NCI-H526 treated with DMSO at 0.1 percent for 48 hours (cell line): Measurements from ENCODE around the gene ABCA6.
"Not testable (repeated sequence)": the region's sequence is repeated elsewhere in the genome, so short reads cannot be mapped to it uniquely, and the experiment has no call there.

ENCODE experiments used
- DNase-seq: peaks from one replicate; lab custom pipeline; 2025; lab: John Stamatoyannopoulos, UW

ABCA6 gene

GRCh38 chr17:69071233-69071586, 70.5 kb downstream of the ABCA6 start:
- not testable (repeated sequence) for DNase-seq

GRCh38 chr17:69070378-69071232, 71.1 kb downstream of the ABCA6 start:
- DNase-seq = not testable (repeated sequence)

GRCh38 chr17:69069226-69069750, 72.4 kb downstream of the ABCA6 start:
- DNase-seq = no peak

GRCh38 chr17:69067274-69068047, 74.2 kb downstream of the ABCA6 start:
- DNase-seq = no peak

GRCh38 chr17:69066482-69066881, 75.2 kb downstream of the ABCA6 start:
- DNase-seq = no peak

- no peak for DNase-seq
These were observed 76.6 kb downstream of the ABCA6 start for GRCh38 chr17:69065113-69065512.

GRCh38 chr17:69064476-69064875, 77.2 kb downstream of the ABCA6 start:
- no peak for DNase-seq

- DNase-seq = no peak
These were observed 77.7 kb downstream of the ABCA6 start for GRCh38 chr17:69064001-69064400.

- no peak for DNase-seq
These were observed 78.7 kb downstream of the ABCA6 start for GRCh38 chr17:69062860-69063581.

GRCh38 chr17:69061721-69062556, 79.8 kb downstream of the ABCA6 start:
- no peak for DNase-seq

- DNase-seq = no peak
These were observed 80.9 kb downstream of the ABCA6 start, which contains the start of gene ABCA9 for GRCh38 chr17:69060822-69061221. Gene ABCA9, minus strand, starts transcription at chr17:69060927. Its CDS starts 9,801 bp downstream, at chr17:69051126.

- no peak for DNase-seq
These were observed 82.1 kb downstream of the ABCA6 start for GRCh38 chr17:69059458-69060175.

- DNase-seq = no peak
These were observed 83.5 kb downstream of the ABCA6 start for GRCh38 chr17:69058165-69058564.

- DNase-seq = no peak
These were observed 84.4 kb downstream of the ABCA6 start for GRCh38 chr17:69057280-69057679.

- no peak for DNase-seq
These were observed 85.4 kb downstream of the ABCA6 start for GRCh38 chr17:69056179-69056823.

GRCh38 chr17:69055334-69055733, 86.4 kb downstream of the ABCA6 start:
- no peak for DNase-seq

GRCh38 chr17:69050999-69051775, 90.5 kb downstream of the ABCA6 start:
- DNase-seq = no peak

- DNase-seq = no peak
These were observed 93.1 kb downstream of the ABCA6 start for GRCh38 chr17:69048634-69049033.
